GM19438 (cell line): ENCODE data around the gene ZNF358.

Source experiments
- ATAC-seq: cut with Tn5 transposase; IDR thresholded peaks from one replicate; pipeline ENCODE4 v1.9.1; 2021; ENCODE audit warnings: low read depth; ENCODE audit not compliant: unreplicated experiment

ZNF358 gene

GRCh38 chr19:7488736-7489353 is 27.1 kb upstream of the ZNF358 start, which contains the start of gene PEX11G:
PEX11G (minus strand) TSS chr19:7489035; CDS start chr19:7489010, 25 bp downstream.
- peak; percentile 70 for ATAC-seq

- ATAC-seq, result no peak
These were observed 26.3 kb upstream of the ZNF358 start for GRCh38 chr19:7489609-7490044.

GRCh38 chr19:7492142-7492541 is 23.8 kb upstream of the ZNF358 start:
- no peak for ATAC-seq

GRCh38 chr19:7492558-7492957 is 23.3 kb upstream of the ZNF358 start:
- ATAC-seq, result no peak

GRCh38 chr19:7494416-7495098 is 21.3 kb upstream of the ZNF358 start:
- no peak for ATAC-seq

- ATAC-seq, result no peak
These were observed 18.6 kb upstream of the ZNF358 start for GRCh38 chr19:7497292-7497691.

- ATAC-seq, result no peak
These were observed 15.0 kb upstream of the ZNF358 start for GRCh38 chr19:7500811-7501450.

- no peak for ATAC-seq
These were observed 13.4 kb upstream of the ZNF358 start for GRCh38 chr19:7502552-7502951.

GRCh38 chr19:7504684-7505083 is 11.2 kb upstream of the ZNF358 start:
- ATAC-seq, result no peak

GRCh38 chr19:7505288-7505681 is 10.6 kb upstream of the ZNF358 start:
- ATAC-seq, result no peak

GRCh38 chr19:7505682-7506384 is 10.1 kb upstream of the ZNF358 start:
- no peak for ATAC-seq

- no peak for ATAC-seq
These were observed 9.2 kb upstream of the ZNF358 start for GRCh38 chr19:7506385-7507328.

GRCh38 chr19:7507884-7508283 is 8.0 kb upstream of the ZNF358 start:
- ATAC-seq, result no peak

GRCh38 chr19:7509625-7510024 is 6.3 kb upstream of the ZNF358 start:
- no peak for ATAC-seq

- ATAC-seq, result no peak
These were observed 3.5 kb upstream of the ZNF358 start for GRCh38 chr19:7512400-7512851.

GRCh38 chr19:7513809-7514642 is 1.9 kb upstream of the ZNF358 start:
- ATAC-seq, result no peak

GRCh38 chr19:7515110-7515644 is 726 bp upstream of the ZNF358 start:
- ATAC-seq, result no peak

GRCh38 chr19:7516333-7516732 is 430 bp downstream of the ZNF358 start:
- no peak for ATAC-seq

- no peak for ATAC-seq
These were observed 975 bp downstream of the ZNF358 start for GRCh38 chr19:7516878-7517277.
